Activated CD8-positive, alpha-beta memory T cell treated with anti-CD3 and anti-CD28 coated beads, Interleukin-2, amount 50 U/mL, for 48 hours (primary cell): Measurements from ENCODE around the gene FRY.

ENCODE experiments used
- DNase-seq: peaks from one replicate; pipeline ENCODE4 v3.0.0-alpha.2; 2020

FRY gene

GRCh38 chr13:32017474-32017873 is 14.1 kb upstream of the FRY start:
- no peak for DNase-seq

DNA sequence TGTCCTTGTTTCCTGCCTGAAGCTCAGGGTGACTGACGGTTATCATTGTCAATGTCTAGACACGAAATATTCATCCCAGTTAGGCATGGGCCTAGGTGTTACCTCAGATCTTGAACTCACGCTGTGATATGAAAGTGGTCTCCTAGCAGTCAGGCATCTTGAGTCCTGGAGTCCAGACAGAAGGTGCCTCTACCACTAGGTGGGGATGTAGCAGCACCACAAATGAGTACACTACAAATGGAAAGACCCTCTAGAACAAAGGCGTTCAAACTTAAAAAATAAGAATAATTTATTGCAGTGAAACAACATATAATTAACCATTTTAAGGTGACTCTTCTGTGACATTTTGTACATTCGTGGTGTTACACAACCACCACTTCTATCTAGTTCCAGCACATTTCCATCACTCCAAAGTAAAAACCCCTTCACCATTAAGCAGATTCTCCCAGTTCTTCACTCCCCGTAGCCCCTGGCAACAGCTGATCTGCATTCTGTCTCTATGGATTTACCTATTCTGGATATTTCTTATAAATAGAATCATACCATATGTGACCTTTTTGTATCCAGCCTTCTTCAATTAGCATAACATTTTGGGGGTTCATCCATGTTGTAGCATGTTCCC is 11.9 kb upstream of the FRY start:
- DNase-seq = no peak

GRCh38 chr13:32021785-32022184 is 9.8 kb upstream of the FRY start:
- no peak for DNase-seq

DNA sequence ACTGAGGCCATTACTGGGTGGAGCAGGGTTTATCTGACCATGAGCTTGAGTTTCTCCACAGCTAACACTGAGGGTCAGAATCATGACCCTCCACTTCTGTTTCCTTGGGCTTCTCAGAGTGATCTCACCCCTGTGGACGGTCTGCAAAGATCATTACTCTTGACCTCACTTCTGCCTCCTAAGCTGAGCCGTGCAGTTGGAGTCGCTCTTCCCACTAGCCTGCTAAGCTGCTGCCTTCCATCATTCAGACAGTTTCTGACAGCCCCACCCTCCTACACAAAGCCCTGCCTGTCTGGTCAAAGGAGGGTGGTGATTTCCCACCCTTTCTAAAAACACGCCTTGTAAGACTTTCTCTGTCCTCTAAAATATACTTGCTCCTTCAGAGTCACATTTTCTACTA is 9.3 kb upstream of the FRY start:
- no peak for DNase-seq

GRCh38 chr13:32023096-32023495 is 8.5 kb upstream of the FRY start:
- DNase-seq = no peak

GRCh38 chr13:32023698-32024097 is 7.9 kb upstream of the FRY start:
- DNase-seq = no peak

DNA sequence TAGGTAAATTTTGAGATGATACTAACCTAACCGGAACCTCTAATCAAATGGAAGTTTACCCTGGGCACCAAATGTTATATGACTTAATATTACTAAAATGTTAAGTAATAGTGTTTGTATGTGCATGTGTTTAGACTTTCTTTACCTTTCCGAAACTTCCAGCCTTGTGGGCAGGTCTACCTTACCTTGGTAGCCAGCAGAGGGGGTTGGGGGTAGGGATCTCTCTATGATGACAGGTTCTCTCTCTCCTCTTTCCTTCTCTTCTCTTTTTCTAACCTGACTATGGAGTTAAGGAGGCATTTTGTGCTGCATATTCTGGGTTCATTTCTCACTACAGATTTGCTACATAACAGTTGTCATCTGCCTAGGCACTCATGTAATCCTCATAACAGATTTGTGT is 6.8 kb upstream of the FRY start:
- DNase-seq = no peak

GRCh38 chr13:32025730-32026129 is 5.8 kb upstream of the FRY start:
- no peak for DNase-seq

DNA sequence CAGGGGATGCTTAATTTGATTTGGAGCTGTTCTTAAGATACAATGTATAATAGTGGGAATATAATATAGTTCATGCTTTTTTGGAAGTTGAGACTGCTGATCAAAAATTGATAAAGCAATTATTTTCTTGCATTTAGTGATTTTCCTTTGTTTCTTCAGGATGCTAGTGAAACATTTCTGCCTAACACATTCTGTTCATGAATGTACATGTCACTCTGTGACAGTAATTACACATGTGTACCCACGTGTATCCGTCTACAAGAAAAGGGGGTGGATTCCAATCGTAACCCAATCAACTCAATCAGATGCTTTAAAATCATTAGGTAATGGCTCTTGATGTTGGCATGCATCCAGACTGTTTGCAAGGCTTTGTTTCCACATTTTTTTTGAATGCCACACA is 5.0 kb upstream of the FRY start:
- no peak for DNase-seq

- DNase-seq = no peak
Observed at GRCh38 chr13:32028711-32029110, 2.9 kb upstream of the FRY start.

GRCh38 chr13:32029684-32030083 is 1.9 kb upstream of the FRY start:
- DNase-seq = no peak

GRCh38 chr13:32031815-32032370 is 319 bp downstream of the FRY start:
- DNase-seq = no peak

- no peak for DNase-seq
Observed at GRCh38 chr13:32032759-32033158, 1.2 kb downstream of the FRY start.

DNA sequence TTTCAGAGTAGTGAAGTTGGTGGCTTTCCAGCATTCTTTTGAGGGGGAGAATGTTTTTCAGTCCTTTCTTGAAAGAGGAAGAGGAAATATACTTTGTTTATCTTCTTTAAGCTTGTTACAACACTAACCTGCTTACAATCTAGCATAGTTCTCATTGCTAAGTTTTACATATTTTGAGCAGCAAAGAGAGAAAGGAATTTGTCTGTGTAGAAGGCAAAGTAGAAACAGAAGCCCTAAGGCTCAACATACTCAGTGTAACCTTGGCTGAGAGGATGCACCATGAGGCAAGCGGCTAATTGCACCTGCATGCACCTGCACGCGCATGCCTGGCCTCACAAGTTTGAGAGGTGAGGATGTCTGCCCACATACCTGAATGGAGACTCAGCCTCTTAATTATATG is 2.2 kb downstream of the FRY start:
- no peak for DNase-seq

- DNase-seq = no peak
Observed at GRCh38 chr13:32035716-32036115, 4.1 kb downstream of the FRY start.

- DNase-seq = no peak
Observed at GRCh38 chr13:32036126-32036695, 4.6 kb downstream of the FRY start.

GRCh38 chr13:32036757-32037156 is 5.2 kb downstream of the FRY start:
- DNase-seq = no peak

- no peak for DNase-seq
Observed at GRCh38 chr13:32037471-32037870, 5.9 kb downstream of the FRY start.

GRCh38 chr13:32038343-32038742 is 6.8 kb downstream of the FRY start:
- DNase-seq = no peak

DNA sequence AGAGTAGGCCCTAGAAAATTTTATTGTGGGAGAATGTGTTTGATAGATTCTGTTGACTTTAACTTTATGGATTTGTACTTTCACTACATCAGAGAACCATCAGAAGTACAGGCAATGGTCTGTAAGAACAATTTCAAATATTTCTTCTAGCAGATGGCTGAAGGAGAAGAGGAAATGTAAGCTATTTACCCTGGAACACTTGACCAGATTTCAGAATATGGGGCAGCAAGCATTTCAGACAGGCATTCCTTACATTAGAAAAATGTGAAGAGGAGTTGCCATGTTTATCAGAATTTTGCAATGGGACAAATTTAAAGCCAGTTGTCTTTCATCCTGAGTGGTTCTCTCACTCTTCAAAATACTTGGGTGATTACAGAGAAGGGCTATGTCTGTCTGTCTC is 7.5 kb downstream of the FRY start:
- DNase-seq = no peak

DNA sequence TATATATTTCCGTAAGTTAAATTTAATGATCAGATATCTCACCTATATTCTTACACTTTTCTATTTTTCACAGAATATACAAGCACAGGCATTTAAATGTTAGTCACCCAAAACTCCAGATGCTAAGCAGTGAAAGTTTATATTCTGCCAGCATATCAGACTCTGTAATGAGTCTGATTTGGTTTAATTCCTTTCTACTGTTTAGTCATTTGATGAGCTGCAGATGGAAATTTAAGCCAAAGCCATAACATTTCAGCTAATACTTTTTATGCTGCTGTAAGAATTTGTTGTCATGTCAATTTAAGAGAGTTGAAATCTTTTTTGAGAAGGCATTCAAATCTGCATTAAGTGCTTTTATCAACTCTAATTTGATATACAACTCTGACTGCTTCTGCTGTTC is 8.0 kb downstream of the FRY start:
- DNase-seq = no peak

GRCh38 chr13:32040052-32040642 is 8.6 kb downstream of the FRY start:
- DNase-seq = no peak

DNA sequence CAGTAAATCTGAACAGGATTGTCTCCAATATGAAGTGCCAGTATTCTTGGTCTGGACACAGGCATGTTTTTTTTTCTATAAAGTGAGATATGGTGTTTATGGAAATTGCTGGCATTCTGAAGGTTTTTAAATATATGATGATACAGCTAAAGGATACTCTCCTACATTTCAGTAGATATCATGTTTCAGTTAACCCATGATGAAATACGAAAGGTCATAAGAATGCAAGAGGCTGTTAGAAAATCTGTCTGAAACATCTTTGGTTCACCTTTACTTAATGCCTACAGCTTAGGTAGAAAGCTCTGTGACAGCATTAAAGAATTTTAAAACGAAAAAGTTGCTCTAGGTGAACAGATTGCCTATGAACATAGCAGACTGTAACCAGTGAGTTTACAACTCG is 9.1 kb downstream of the FRY start:
- no peak for DNase-seq

DNA sequence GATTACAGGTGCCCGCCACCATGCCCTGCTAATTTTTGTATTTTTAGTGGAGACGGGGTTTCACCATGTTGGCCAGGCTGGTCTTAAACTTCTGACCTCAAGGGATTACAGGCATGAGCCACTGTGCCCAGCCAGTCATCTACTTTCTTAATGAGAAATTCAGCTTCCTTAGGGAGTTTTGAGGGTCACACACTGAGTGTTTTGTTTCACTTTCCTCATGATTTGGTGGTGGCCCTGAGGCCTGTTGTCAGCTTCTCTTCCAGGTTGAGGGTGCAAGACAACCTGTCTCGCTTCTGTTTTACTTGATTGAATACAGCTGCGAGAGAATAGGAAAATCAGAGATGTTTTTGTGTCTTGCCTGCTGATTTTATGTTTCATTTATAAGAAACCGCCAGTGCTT is 9.9 kb downstream of the FRY start:
- no peak for DNase-seq

DNA sequence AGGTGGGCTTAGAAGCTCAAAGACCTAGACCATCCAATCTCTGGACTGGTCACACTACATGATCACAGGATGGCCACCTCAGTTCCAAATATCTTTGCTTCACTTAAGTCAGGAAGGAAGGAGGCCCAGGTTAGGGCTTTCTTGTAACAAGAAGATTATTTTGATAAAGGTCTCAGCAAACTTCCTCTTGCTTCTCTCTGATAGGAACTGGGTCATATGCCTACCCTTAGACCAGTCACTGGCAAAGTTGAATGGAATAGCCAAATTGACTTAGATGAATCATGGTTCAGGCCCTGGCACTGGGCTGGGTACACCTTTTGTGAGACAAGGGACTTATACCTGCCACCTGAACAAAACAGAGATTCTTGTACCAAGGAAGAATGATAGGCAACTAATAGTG is 11.0 kb downstream of the FRY start:
- DNase-seq = no peak
